HFF-Myc (cell line): ENCODE data around the gene CDKAL1.

Experiments
- DNase-seq: peaks from one replicate; pipeline ENCODE4 v3.0.0-alpha.2; 2011; ENCODE audit warnings: low read depth; ENCODE audit errors: extremely low read depth
- H3K4me3 ChIP-seq: replicated peaks from 2 replicates; pipeline ENCODE4 v1.5.1; 2011; ENCODE audit warnings: low read depth, mild to moderate bottlenecking, control low read depth, low read length
- TF ChIP-seq, protein P1 (sequence below): IDR thresholded peaks from 2 replicates; pipeline ENCODE4 v1.5.1; 2012; ENCODE audit warnings: mild to moderate bottlenecking, low read depth, low read length, control low read depth; ENCODE audit errors: missing control alignments

Gene CDKAL1

GRCh38 chr6:20575125-20575524 lies 40.9 kb downstream of the CDKAL1 start:
- no peak overlapping the region for H3K4me3 ChIP-seq
- no peak for DNase-seq
- TF ChIP-seq, protein P1, sequence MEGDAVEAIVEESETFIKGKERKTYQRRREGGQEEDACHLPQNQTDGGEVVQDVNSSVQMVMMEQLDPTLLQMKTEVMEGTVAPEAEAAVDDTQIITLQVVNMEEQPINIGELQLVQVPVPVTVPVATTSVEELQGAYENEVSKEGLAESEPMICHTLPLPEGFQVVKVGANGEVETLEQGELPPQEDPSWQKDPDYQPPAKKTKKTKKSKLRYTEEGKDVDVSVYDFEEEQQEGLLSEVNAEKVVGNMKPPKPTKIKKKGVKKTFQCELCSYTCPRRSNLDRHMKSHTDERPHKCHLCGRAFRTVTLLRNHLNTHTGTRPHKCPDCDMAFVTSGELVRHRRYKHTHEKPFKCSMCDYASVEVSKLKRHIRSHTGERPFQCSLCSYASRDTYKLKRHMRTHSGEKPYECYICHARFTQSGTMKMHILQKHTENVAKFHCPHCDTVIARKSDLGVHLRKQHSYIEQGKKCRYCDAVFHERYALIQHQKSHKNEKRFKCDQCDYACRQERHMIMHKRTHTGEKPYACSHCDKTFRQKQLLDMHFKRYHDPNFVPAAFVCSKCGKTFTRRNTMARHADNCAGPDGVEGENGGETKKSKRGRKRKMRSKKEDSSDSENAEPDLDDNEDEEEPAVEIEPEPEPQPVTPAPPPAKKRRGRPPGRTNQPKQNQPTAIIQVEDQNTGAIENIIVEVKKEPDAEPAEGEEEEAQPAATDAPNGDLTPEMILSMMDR, result no peak

GRCh38 chr6:20575704-20576451 lies 41.6 kb downstream of the CDKAL1 start:
- no peak overlapping the region for H3K4me3 ChIP-seq
- TF ChIP-seq, protein P1, result no peak
- DNase-seq, result no peak

GRCh38 chr6:20577173-20577688 lies 43.0 kb downstream of the CDKAL1 start:
- H3K4me3 ChIP-seq, result no peak overlapping the region
- DNase-seq, result no peak
- TF ChIP-seq, protein P1, result no peak

DNA sequence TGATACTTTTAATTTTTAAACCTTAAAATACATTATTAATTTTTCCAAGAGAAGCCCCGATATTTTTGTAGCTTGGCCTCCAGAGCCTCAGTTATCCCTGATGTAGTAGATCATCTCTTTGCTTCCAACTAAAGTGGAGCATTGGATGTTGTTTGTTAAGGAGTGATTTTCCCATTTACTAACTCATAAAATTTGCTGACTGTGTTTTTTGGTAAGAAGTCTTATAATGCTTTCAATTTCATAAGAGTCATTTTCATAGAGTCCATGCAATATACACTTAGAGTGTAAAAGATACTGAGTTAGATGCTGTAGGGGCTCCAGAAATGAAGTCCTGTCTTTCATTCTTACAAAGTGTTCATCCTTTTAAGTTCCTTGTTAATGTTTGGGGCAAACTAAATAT lies 46.8 kb downstream of the CDKAL1 start:
- no peak overlapping the region for H3K4me3 ChIP-seq
- TF ChIP-seq, protein P1, result no peak
- DNase-seq, result no peak

GRCh38 chr6:20582586-20583443 lies 48.6 kb downstream of the CDKAL1 start:
- H3K4me3 ChIP-seq, result no peak overlapping the region
- DNase-seq, result no peak
- TF ChIP-seq, protein P1, result no peak

DNA sequence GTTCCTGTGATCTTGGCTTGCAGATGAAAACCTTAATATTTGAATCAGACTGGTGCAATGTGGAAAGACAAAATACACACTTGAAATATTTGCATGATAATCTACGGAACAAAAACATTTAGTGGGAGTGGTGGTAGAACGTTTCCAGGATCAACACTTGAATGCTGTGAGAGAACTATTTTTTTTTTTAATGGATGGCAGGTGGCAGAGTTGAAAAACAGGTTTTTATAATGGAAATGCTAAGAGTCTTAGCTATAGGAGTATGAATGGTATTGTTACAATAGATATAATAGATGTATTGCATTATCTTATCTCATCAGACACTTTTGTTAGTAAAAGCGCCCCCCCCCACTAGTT lies 49.2 kb downstream of the CDKAL1 start:
- H3K4me3 ChIP-seq, result no peak overlapping the region
- DNase-seq, result no peak
- TF ChIP-seq, protein P1, result no peak
